Measurements from ENCODE around the gene SPEN.
"Not testable (repeated sequence)": the region's sequence is repeated elsewhere in the genome, so short reads cannot be mapped to it uniquely, and the experiment has no call there.

The SPEN gene

GRCh38 chr1:15847100-15847892, at the start of gene SPEN:
SPEN (plus strand) TSS chr1:15847707; CDS start chr1:15848068, 361 bp downstream.
- DNase-seq, result peak; percentile 97

- no peak for DNase-seq
Measured at GRCh38 chr1:15799004-15799867, 48.3 kb upstream of the SPEN start.

GRCh38 chr1:15799928-15800835, 47.3 kb upstream of the SPEN start:
- DNase-seq, result no peak

GRCh38 chr1:15802234-15802965, 45.1 kb upstream of the SPEN start:
- DNase-seq, result no peak

GRCh38 chr1:15803380-15803779, 44.1 kb upstream of the SPEN start:
- DNase-seq, result no peak

- DNase-seq, result no peak
Measured at GRCh38 chr1:15804060-15804459, 43.4 kb upstream of the SPEN start.

GRCh38 chr1:15807121-15807520, 40.4 kb upstream of the SPEN start:
- DNase-seq, result no peak

- DNase-seq, result not testable (repeated sequence)
Measured at GRCh38 chr1:15807549-15807948, 40.0 kb upstream of the SPEN start, which contains the start of gene UQCRHL. UQCRHL (minus strand) TSS chr1:15807649; CDS start chr1:15807649, 0 bp downstream.

GRCh38 chr1:15808955-15809354, 38.6 kb upstream of the SPEN start:
- DNase-seq, result no peak

- no peak for DNase-seq
Measured at GRCh38 chr1:15810073-15810472, 37.4 kb upstream of the SPEN start.

- DNase-seq, result no peak
Measured at GRCh38 chr1:15816674-15817073, 30.8 kb upstream of the SPEN start.

GRCh38 chr1:15820478-15820877, 27.0 kb upstream of the SPEN start:
- no peak for DNase-seq

GRCh38 chr1:15825800-15826199, 21.7 kb upstream of the SPEN start:
- DNase-seq, result no peak

- DNase-seq, result no peak
Measured at GRCh38 chr1:15826810-15827507, 20.5 kb upstream of the SPEN start.

- not testable (repeated sequence) for DNase-seq
Measured at GRCh38 chr1:15827567-15827966, 19.9 kb upstream of the SPEN start.

- not testable (repeated sequence) for DNase-seq
Measured at GRCh38 chr1:15828931-15829330, 18.6 kb upstream of the SPEN start.

- DNase-seq, result no peak
Measured at GRCh38 chr1:15830258-15830657, 17.2 kb upstream of the SPEN start.

- peak; percentile 39 for DNase-seq
Measured at GRCh38 chr1:15833069-15833679, 14.3 kb upstream of the SPEN start.

- no peak for DNase-seq
Measured at GRCh38 chr1:15833842-15834405, 13.6 kb upstream of the SPEN start.

- peak; percentile 85 for DNase-seq
Measured at GRCh38 chr1:15834406-15835204, 12.9 kb upstream of the SPEN start.
